IPS-18a (cell line): ENCODE results near the gene ADAM15.
A peak's percentile ranks its signal among the peaks of the same experiment; 100 is the strongest.

Experiments used
- H3K27ac ChIP-seq: one replicate; pipeline ENCODE4 v1.5.1; 2013; ENCODE audit warnings: low read length
- H3K27me3 ChIP-seq: one replicate; pipeline ENCODE4 v1.6.1; 2013; ENCODE audit warnings: mild to moderate bottlenecking, low read length; ENCODE audit not compliant: control insufficient read depth, insufficient read depth
- H3K36me3 ChIP-seq: one replicate; pipeline ENCODE4 v1.6.1; 2013; ENCODE audit warnings: low read depth, low read length; ENCODE audit not compliant: control insufficient read depth
- H3K4me1 ChIP-seq: one replicate; pipeline ENCODE4 v1.6.1; 2013; ENCODE audit warnings: low read depth, low read length; ENCODE audit not compliant: control insufficient read depth
- H3K4me3 ChIP-seq: one replicate; pipeline ENCODE4 v1.5.1; 2013; ENCODE audit warnings: low read length
- H3K9ac ChIP-seq: one replicate; pipeline ENCODE4 v1.6.1; 2013; ENCODE audit warnings: mild to moderate bottlenecking, low read length, moderate library complexity
- H3K9me3 ChIP-seq: one replicate; pipeline ENCODE4 v1.6.1; 2013; ENCODE audit warnings: low read depth, low read length; ENCODE audit not compliant: control insufficient read depth

ADAM15 gene

DNA sequence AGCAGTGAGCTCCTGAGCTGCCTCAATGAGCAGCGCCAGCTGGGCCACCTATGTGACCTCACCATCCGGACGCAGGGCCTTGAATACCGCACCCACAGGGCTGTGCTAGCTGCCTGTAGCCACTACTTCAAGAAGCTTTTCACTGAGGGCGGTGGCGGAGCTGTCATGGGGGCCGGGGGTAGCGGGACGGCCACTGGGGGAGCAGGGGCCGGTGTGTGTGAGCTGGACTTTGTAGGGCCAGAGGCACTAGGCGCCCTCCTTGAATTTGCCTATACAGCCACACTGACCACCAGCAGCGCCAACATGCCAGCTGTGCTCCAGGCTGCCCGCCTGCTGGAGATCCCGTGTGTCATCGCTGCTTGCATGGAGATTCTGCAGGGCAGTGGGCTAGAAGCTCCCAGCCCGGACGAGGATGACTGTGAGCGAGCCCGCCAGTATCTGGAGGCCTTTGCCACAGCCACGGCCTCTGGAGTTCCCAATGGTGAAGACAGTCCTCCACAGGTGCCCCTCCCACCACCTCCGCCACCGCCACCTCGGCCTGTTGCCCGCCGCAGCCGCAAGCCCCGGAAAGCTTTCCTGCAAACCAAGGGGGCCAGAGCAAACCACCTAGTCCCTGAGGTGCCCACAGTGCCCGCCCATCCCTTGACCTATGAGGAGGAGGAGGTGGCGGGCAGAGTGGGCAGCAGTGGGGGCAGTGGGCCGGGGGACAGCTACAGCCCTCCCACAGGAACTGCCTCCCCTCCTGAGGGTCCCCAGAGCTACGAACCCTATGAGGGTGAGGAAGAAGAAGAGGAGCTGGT, 36.2 kb upstream of the ADAM15 start:
- Histone ChIP-seq H3K27ac (no peak overlapping the region), H3K4me1 (peaks cover 25% of the 10 kb centered on the region), H3K36me3 (peaks cover 10% of the 10 kb centered on the region), H3K9me3 (no peaks in the 10 kb centered on the region), H3K9ac (no peak overlapping the region), H3K27me3 (no peaks in the 10 kb centered on the region), H3K4me3 (no peak overlapping the region)

DNA sequence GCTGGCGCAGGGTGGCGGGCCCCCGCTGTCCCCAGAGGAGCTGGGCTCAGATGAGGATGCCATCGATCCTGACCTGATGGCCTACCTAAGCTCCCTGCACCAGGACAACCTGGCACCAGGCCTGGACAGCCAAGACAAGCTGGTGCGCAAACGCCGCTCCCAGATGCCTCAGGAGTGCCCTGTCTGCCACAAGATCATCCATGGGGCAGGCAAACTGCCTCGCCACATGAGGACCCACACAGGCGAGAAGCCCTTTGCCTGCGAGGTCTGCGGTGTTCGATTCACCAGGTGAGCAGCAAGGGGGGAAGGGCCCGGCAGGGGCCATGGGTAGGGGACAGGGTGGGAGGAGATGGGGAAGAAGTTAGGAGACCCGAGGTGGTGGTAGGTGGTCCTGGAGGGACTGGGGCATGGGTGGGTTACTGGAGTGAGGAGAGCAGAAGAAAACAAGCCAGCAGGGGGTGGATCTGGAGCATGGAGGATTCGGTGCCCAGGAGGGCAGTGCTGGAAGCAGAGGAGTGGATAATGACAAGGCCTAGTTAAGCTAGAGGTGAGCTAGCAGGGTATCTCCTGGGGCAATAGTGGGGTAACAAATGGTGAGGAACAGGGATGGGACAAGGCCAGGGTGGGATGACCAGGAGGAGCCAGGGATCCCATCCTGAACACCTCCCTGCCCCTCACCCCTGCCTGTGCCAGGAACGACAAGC, 35.4 kb upstream of the ADAM15 start:
- Histone ChIP-seq H3K9me3 (no peaks in the 10 kb centered on the region), H3K27me3 (no peaks in the 10 kb centered on the region), H3K4me1 (peaks cover 25% of the 10 kb centered on the region), H3K4me3 (no peak overlapping the region), H3K36me3 (peaks cover 10% of the 10 kb centered on the region), H3K9ac (no peak overlapping the region), H3K27ac (no peak overlapping the region)

DNA sequence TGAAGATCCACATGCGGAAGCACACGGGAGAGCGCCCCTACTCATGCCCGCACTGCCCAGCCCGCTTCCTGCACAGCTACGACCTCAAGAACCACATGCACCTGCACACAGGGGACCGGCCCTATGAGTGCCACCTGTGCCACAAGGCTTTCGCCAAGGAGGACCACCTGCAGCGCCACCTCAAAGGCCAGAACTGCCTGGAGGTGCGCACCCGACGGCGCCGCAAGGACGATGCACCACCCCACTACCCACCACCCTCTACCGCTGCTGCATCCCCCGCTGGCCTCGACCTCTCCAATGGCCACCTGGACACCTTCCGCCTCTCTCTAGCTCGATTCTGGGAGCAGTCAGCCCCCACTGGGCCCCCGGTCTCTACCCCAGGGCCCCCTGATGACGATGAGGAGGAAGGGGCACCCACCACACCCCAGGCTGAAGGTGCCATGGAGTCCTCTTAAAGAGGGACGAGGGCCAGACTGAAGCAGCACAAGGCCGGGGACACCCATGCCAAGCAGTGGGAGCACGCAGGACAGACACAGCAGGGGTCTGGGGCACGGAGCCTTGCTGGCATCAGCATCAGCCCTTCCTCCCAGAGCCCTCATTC, 34.8 kb upstream of the ADAM15 start:
- Histone ChIP-seq H3K4me3 (peak overlapping the region; percentile 60), H3K9ac (peak overlapping the region; percentile 68), H3K36me3 (peaks cover 10% of the 10 kb centered on the region), H3K9me3 (no peaks in the 10 kb centered on the region), H3K4me1 (peaks cover 25% of the 10 kb centered on the region), H3K27me3 (no peaks in the 10 kb centered on the region), H3K27ac (peak overlapping the region; percentile 74)

DNA sequence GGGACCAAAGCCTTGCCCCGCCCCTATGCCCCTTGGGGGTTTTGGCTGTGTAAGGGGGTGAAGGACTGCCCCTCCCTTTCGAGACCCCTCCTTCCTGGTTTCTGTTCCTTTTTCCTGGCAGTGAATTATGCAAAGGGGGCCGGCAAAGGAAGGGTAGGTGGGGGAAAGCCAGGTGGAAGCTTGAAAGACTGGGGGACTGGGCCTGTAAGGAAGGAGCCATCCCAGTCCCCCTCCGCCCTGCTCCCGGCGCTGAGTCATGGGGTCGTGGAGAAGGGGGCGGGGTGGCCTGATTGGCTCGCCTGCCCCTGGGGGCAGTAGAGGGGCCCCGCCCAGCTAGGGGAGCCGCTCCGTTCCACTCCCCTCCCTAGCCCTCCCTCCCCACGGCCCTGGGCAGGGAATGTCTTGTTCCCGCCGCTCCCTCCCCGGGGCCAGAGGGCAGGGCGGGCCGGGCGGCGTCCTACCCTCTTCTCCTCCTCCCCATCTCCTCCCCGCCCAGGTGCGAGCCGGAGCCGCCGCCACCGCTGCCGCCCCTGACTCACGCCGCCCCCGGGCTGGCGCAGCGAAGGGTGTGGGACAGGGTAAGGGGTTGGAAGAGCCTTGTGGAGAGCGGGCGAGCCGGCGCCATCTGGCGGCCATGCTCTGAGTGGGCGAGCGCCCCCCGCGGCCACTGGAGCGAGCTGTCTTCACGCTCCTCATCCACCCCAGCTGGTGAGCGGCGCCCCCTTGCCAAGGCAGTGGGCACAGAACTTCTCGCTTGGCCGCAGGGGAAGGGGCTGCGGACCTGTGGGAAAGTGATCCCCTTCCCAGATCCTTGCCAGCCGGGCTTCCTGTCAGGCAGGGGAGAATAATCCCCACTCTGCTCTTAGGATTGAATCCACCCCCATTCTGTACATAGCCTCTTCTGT, 33.8 kb upstream of the ADAM15 start:
- H3K4me1 ChIP-seq, result peaks cover 21% of the 10 kb centered on the region
- H3K9me3 ChIP-seq, result no peaks in the 10 kb centered on the region
- peak overlapping the region; percentile 60 for H3K4me3 ChIP-seq
- H3K36me3 ChIP-seq, result peaks cover 10% of the 10 kb centered on the region
- H3K27me3 ChIP-seq, result no peaks in the 10 kb centered on the region
- peak overlapping the region; percentile 68 for H3K9ac ChIP-seq
- peak overlapping the region; percentile 74 for H3K27ac ChIP-seq

DNA sequence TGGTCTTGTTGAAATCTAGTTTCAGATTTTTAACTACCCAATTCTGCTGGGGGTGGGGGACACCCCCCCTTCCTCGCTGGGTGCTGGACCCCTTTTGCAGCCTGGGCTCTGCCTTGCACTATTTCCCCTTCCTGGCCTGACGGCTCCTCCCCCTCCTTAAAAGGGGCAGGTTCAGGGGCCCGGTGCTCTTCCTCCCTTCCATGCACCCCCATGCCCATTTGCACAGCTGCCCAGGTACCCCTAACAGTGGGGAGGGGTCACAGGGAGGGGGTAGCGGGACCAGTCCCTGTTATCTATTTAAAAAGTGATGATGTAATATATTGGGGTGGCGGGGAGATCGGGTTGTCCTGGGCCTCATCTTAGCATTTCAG, 33.2 kb upstream of the ADAM15 start:
- Histone ChIP-seq H3K27ac (no peak overlapping the region), H3K9me3 (no peaks in the 10 kb centered on the region), H3K27me3 (no peaks in the 10 kb centered on the region), H3K4me1 (peaks cover 15% of the 10 kb centered on the region), H3K9ac (peak overlapping the region; percentile 68), H3K4me3 (peak overlapping the region; percentile 60), H3K36me3 (peaks cover 10% of the 10 kb centered on the region)

DNA sequence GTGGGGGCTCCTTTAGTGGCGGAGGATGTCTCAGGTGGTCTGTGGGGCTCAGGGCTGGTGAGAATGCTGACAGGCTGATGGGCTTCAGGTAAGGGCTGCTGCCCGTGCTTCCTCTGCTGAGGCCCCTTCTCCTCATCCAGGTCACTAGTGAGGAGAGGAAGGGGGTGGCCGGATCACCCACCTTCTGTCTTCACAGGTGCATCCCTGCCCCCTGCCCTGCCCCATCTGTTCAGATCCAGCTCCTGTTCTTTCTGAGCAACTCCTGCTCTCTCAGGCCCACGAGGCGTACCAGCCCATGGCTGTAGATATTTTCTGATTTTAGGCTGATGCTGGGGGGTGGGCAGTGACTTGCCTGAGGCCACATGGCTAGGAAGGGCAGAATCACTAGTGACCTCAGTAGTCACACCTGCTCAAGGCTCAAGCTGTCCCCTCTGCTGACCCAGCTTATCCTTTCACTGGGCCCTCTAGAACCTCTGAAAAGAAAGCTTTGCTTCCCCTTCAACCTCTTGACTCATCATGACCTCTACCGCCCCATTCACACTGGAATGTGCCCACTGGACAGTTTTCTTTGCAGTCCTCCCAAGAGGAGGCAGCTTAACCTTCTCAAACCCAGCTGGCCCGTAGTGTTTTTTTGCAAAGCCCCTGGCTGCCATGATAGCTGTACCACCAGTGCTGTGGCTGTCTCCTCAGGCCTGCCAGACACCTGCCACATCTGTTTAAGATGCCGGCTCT, 32.3 kb upstream of the ADAM15 start:
- Histone ChIP-seq H3K27ac (no peak overlapping the region), H3K9me3 (no peaks in the 10 kb centered on the region), H3K9ac (no peak overlapping the region), H3K4me3 (no peak overlapping the region), H3K27me3 (no peaks in the 10 kb centered on the region), H3K4me1 (peaks cover 9% of the 10 kb centered on the region), H3K36me3 (peaks cover 10% of the 10 kb centered on the region)

DNA sequence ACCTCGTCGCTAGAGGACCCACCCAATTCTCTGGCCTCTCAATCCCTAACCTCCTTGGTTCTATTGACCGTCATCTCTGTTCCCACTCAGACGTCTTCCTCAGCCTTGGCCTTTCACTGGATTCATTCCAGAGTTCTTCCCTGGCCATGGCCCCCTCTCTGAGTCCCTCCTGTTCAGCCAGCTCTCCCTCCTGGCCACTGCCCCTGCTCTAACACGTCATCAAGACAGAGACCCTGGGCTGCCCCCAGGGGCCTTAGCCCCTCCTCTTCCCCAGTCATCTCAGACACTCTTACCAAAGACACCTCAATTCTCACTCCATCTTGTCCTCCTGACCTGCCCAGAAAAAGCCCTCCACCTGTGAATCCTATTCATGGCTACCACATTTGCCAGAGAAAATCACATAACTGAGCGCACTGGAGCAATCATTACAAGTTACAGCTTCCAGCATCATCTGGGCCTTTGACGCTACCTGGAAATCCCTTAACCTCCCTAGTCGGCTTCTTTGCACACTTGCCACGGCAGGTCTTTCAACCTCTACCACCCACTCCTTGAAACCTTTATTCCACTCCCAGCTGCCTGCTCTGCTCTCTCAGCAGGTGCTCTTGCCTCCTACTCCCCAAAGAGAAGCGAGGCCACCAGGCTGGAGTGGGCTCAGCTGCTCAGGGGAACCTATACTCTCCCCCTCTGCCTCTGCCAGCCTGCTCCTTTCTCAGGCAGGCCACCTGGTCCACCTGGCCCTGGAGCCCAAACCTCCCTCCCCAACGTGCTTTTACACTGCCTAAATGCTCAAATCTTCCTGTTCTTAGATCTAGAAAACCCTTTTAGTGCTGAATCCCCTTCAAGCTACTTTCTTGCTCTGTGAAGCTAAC, 31.5 kb upstream of the ADAM15 start:
- Histone ChIP-seq H3K27me3 (no peaks in the 10 kb centered on the region), H3K4me3 (no peak overlapping the region), H3K27ac (no peak overlapping the region), H3K9ac (no peak overlapping the region), H3K36me3 (peaks cover 8% of the 10 kb centered on the region), H3K4me1 (peaks cover 9% of the 10 kb centered on the region), H3K9me3 (no peaks in the 10 kb centered on the region)

DNA sequence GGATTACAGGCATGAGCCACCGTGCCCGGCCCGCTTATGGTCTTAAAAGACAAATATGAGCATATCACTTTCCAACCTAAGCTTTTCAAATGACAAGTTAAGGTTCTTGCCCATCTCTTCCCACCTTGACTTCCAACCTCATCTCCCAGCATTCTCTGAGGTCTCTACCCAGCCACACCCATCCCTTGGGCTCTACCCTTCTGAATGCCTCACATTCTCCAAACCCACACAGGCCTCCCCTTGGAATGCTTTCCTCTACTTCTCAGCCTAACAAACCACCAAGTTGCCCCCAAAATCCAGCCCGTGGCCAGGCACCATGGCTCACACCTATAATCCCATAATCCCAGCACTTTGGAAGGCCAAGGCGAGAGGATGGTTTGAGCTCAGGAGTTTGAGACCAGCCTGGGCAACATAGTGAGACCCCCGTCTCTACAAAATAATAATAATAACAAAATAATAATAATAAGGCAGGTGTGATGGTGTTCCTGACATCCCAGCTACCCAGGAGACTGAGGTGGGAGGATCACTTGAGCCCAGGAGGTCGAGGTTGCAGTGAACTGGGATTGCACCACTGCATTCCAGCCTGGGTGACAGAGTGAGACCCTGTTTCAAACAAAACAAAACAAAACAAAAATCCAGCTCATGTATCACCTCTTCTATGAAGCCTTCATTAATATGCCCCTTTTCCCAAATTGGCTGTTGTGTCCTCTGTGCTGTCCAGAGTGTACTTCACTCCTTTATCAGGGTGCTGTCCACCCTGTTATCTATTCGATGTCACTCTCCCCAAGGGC, 28.8 kb upstream of the ADAM15 start:
- Histone ChIP-seq H3K27ac (no peak overlapping the region), H3K9me3 (no peaks in the 10 kb centered on the region), H3K36me3 (no peaks in the 10 kb centered on the region), H3K4me3 (no peak overlapping the region), H3K27me3 (no peaks in the 10 kb centered on the region), H3K9ac (no peak overlapping the region), H3K4me1 (peaks cover 4% of the 10 kb centered on the region)

DNA sequence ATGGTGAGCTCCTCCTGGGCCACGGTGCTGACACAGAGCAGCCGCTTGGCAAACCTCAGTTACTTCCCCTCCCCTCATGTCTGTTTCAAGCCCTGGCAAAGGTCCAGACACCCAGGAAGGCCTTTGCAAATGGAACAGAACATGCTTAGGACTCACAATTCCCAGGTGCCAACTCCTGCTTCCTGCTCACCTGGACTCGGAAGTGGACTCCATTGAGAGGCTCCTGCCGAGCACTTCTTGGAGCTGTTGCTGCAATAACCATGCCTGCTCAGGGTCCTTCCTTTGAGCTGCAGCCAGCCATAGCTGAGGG, 28.2 kb upstream of the ADAM15 start:
- no peak overlapping the region for H3K27ac ChIP-seq
- no peaks in the 10 kb centered on the region for H3K9me3 ChIP-seq
- no peak overlapping the region for H3K9ac ChIP-seq
- H3K4me1 ChIP-seq, result peaks cover 2% of the 10 kb centered on the region
- H3K4me3 ChIP-seq, result no peak overlapping the region
- no peaks in the 10 kb centered on the region for H3K27me3 ChIP-seq
- no peaks in the 10 kb centered on the region for H3K36me3 ChIP-seq

DNA sequence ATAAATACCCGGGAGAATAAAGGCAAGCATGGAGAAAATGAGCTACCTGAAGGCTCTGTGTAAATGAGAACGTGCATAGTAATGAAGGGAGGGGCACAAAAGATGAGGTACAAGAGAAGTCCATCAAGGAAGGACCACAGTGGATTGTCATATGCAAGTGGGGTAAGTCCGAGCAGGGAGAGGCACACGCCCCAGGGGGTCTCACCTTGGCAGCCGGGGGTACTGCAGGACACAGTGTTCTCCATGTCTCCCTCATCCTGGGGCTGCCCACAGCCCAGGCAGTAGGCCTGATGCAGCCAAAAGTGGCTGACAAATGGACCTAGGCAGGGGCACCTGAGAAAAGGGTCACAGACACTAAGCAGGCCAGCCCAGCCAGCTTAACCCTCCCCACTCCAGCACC, 27.5 kb upstream of the ADAM15 start:
- Histone ChIP-seq H3K4me3 (no peak overlapping the region), H3K4me1 (no peaks in the 10 kb centered on the region), H3K9ac (no peak overlapping the region), H3K27me3 (no peaks in the 10 kb centered on the region), H3K27ac (no peak overlapping the region), H3K36me3 (no peaks in the 10 kb centered on the region), H3K9me3 (no peaks in the 10 kb centered on the region)
